NCI-H146 (cell line): ENCODE measurements around the gene SLPI.

Experiments
- DNase-seq: peaks from one replicate; lab custom pipeline; 2025; lab: John Stamatoyannopoulos, UW

SLPI gene

DNA sequence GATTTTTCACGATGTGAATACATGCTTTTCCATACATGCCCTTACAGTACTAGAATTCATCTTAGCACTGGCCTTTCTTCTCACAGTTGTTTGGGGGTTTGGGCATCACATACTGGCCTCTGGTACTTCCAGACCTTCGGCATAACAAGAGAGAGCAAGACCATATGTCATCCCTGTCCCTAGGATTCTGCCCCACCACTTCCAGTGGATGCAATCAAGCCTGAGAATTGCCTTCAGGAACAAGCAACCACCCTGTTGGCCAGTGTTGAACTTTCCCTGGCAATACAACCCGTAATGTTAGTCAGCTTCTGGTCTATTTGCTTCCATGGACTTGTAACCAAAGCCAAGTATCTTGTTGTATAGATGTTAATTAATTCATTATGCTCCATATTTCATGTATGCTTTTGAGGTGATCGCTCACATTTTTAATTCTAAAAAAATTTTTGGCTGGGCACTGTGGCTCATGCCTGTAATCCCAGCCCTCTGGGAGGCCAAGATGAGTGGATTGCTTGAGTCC lies 15.4 kb upstream of the SLPI start:
- no peak for DNase-seq

DNA sequence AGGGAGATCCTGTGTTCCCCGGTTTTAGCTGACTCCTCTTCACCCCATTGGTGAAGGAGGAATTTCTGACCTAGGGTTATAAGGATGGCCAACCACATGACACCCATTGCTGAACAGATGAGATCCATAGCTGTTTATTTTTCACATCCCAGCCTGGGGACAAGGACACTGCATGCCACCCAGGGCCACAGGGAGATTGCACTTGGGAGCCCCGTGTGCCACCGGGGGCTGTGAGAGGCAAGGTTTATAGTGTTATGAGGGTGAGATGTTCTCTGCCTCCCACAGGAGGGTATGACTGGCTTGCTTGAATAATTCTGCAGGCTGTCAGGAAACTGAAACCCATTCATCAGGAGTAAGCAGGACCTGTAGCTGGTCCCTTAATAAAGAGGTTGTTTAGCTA lies 14.7 kb upstream of the SLPI start:
- no peak for DNase-seq

DNA sequence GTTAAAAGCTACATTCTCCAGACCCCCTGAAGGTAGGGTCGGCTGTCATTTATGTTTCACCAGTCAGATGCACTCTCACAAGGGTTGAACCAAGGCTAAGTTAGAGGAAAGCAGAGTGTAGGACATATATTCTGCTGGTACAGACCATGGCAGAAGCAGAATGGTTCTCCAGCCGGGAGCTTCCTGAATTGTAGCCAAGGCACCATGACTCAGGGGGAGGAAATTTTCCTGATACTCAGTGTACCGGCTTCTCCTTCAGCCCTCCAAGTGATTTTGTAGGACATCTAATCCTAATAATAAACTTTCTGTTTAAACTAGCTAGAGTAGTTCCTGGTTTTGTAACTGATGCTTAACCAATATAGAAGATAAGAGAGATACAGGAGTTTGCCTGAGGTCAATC lies 14.2 kb upstream of the SLPI start:
- no peak for DNase-seq

DNA sequence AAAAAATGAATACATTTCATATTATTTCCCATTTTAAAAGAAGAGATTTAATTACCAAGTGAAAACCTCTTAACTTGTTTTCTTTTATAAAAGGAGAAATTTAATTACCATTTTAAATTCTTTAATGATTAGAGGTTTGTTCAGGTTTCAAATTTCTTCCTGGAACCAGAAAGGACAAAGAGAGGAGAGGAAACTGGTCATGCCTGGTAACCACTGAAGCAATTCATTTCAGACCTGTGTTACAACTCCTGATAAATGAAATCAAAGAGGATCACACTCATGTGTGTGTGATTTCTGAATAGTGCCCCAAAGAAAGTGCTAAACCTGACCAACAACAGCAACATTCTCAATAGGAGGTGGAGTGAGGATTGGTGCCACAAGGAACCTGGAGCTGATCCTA lies 12.6 kb upstream of the SLPI start:
- no peak for DNase-seq

DNA sequence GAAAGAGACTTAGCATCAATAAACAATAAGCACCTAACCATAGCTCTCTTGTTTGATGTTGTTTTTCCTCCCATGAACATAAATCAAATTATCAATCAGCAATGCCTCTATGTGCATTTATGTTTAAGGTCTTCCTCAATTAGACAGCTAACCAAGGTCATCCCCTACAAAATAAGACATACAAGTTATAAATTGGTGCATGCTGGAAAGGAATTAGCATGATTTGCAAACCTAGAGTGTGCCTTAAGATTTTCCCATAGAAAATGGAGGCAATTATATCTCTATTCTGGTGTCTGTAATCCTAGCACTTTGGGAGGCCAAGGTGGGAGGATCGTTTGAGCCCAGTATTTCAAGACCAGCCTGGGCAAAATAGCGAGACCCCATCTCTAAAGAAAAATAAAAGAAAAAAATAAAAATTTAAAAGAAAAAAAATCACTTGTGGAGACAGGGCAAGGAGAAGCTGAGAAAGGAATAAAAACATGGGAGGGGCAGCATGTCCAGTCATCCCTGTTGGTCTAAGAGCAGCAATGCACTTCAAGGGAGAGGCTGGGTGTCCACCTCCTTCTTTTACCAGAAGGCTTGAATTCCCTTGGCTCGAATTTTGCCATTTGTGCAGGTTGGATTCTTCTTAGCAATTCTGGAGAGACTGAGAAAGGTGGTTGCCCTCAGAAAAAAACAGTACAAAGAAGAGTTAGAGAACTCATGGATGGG lies 9.3 kb upstream of the SLPI start:
- DNase-seq, result no peak

DNA sequence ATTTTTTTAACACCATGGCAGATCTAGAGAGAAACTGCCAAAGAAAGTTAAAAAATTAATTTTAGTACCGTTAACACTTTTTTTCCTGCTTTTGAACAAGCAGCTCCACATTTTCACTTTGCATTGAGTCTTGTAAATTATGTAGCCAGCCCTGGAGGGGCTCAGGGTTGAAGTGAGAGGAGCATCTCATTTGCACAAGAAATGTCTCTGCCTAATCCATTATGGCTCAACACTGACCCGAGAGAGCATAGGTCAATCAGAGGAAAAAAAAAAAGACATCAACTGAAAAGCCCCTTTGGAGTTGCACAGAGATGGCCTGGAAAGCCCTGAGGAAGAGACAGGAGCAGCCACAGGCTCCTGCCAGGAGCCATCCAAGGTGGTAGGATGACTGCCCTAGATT lies 4.3 kb upstream of the SLPI start:
- DNase-seq, result no peak

DNA sequence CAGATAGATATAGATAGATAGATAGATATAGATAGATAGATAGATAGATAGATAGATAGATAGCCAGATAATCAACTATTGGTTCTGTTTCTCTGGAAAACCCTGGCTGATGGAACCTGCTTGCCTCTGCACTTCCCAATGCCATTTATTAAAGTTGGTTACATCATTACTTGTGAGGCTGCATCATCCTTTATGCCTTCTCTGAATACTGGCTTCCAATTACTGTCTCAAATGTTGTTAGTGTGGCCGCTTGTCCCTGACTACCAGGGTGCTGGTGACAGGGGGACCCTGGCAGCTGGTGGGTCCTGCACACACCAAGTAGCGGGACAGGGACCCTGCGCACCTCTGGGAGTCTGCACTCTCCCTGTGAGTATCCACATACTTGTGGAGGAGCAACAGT lies 3.9 kb upstream of the SLPI start:
- no peak for DNase-seq

DNA sequence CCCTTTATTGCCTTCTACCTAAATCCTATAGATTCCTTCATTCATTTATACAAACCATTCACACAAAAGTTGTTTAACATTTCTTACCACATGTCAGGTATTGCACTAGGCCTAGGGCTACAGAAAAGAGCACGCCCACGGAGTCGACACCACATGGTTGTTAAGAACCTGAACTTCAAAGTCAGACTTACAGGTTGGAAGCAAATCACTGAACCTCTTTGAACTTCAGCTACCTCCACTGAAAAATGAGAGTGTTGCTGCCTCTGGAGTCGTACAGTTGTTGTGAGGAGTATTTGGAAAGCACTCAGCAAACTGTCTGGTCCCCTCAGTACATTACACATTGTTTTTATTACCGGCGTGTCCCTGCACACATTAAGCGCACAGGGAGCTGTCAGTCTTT lies 3.3 kb upstream of the SLPI start:
- no peak for DNase-seq

DNA sequence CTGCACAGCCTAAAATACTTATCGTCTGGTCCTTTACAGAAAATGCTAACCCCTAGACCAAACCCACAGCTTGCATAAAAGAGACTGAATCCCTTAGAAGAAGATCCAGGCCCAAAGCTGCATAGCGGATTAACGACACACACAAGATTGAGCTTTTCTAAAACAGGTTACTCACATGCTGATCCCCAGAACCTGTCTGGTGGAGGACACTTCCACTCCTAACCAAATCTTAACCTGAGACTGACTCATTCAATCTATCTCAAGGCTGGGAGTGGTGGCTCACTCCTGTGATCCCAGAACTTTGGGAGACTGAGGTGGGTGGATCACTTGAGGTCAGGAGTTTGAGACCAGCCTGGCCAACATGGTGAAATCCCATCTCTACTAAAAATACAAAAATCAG lies 2.8 kb upstream of the SLPI start:
- no peak for DNase-seq

DNA sequence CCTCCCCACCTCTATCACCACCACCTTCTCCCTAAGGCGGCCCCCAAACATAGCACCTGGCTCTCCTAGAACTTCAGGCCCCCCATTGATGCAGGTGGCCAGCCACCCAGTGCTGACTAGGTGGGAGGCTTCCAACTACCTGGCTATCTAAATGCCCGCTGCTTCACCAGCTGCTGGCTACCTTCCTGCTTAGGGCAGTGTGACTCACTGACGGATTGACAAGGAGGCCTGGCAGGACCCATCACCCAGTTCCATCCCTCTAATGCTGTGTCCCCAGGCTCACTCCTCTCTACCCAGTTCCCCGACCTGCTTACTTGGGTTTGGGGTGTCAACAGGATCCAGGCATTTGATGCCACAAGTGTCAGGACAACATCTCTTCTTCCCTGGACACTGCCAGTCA lies 1.1 kb downstream of the SLPI start:
- no peak for DNase-seq

DNA sequence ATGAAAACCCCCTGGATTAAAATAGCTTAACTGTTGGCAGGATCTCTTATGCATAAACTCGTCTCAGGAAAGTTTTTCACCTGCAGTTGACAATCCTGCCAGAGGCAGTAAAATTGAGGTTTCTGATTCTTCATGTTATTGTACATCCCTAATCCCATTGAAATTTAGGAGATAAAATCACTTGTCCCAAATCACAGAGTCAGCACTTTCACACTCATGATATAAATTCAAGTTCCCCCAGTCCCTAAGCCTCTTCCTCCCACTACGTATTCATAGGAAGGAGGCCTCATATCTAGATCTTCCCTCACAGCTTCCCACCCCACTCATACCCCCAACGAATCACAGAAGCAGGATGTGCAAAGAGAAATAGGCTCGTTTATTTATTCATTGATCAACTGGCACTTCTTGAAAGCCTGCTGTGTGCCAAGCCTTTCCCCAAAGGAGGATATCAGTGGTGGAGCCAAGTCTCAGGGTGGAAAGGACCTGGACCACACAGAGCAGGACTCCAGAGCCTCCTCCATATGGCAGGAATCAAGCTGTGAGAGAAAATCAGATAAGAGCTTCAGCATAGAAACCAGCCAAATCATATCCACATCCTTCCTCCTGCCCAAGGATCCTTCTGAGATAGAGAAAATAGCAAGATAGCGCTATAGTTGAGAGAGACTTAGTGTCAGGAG lies 2.3 kb downstream of the SLPI start:
- no peak for DNase-seq

DNA sequence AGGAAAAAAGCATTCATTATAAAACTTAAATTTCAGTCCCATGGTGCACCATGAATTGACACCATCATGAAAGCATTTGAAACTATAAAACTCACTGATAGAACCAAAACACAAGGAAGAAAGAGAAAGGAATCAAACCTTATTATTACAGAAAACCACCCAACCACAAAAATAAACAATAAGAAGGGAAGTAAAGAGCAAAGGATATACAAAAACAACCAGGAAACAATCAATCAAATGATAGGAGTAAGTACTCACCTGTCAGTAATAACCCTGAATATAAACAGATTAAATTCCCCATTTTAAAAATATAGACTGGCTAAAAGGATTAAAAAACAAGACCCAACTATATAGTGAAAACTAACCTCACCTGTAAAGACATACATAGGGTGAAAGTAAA lies 5.8 kb downstream of the SLPI start:
- no peak for DNase-seq

DNA sequence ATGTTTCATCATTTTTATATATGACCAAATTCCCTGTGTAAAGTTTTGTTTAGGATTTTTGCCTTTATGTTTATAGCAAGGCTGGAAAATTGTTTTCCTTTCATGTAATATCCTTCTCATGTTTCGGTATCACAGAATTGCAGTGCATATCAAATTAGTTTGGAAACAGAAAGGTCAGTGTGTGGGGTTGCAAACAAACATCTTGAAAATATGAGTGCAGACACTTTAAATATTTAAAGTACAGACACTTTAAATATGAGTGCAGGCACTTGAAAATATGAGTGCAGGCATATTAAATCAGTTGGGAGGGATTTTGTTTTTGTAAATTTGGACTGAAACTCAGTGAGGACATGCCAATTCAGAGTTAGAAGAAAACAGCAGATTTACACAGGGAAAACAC lies 6.5 kb downstream of the SLPI start:
- DNase-seq, result no peak

DNA sequence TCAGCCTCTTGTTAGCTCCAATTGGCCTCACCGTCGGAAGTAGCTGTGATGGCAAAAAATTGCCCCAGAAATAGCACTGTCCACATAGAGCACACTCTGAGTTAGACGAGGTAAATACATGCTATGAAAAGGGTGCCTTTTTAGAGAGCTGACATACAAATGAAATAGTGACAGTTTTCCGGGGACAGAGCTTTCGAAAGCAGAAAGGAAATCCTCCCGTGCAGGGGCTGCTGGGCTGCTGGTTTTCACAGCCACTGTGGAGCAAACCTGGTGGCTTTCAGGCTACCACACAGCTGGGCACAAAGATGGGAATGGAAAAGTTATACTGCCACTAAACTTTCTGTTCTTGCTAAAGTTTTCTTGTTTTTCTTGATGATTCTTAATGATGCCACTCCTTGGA lies 8.3 kb downstream of the SLPI start:
- no peak for DNase-seq

DNA sequence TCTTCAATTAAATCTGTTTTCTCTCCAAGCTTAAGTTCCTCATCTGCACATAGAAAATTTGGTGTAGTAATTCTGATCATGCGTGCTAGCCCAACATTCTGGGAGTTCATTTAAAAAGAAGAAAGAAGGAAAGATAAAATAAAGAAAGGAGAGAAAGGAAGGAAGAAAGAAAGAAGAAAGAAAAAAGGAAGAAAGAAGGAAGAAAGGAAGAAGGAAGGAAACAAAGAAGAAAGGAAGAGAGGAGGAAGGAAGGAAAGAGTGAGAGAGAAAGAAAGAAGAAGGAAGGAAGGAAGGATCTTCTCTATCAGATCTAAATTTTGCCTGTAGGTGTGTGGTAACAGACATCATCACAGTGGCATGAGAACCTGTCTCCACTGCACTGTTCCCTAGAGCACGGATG lies 16.2 kb downstream of the SLPI start:
- no peak for DNase-seq

DNA sequence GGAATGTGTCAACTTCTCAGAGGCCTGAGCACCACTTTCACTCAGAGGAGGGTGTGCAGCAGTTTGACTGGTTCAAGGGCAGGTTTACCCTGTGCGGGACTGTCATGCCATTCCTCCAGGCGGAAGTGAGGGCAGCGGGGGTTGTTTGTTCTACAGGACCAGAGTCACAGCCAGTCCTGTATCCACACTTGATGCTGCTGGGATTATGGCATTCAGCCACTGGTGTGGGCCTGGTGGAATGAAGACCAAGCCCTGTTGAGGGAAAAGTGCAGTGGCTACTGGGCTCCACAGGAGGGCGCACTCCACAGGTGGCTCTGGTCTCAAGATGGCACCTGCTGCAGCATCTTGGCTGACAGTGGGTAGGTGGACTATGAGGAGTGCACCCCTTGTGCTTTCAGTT lies 18.4 kb downstream of the SLPI start:
- no peak for DNase-seq

DNA sequence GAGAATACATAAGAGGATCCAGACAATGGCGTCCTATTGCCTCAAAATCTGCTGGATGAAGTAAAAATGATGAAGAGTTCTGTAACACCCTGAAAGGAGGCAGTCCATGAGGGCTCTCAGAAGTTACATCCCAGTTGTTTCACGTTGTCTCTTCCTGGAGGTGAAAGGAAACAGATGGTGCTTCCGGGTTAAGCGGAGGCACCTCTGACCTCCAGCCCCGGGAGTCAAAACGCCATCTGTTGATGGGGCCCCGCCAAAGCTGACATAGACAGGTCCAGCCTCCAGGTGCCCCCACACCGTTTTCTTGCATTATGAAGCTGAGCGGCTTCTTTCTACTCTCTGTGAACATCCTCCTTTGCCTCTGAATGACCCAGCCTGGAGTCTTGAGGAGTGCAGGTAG lies 23.7 kb downstream of the SLPI start:
- no peak for DNase-seq

DNA sequence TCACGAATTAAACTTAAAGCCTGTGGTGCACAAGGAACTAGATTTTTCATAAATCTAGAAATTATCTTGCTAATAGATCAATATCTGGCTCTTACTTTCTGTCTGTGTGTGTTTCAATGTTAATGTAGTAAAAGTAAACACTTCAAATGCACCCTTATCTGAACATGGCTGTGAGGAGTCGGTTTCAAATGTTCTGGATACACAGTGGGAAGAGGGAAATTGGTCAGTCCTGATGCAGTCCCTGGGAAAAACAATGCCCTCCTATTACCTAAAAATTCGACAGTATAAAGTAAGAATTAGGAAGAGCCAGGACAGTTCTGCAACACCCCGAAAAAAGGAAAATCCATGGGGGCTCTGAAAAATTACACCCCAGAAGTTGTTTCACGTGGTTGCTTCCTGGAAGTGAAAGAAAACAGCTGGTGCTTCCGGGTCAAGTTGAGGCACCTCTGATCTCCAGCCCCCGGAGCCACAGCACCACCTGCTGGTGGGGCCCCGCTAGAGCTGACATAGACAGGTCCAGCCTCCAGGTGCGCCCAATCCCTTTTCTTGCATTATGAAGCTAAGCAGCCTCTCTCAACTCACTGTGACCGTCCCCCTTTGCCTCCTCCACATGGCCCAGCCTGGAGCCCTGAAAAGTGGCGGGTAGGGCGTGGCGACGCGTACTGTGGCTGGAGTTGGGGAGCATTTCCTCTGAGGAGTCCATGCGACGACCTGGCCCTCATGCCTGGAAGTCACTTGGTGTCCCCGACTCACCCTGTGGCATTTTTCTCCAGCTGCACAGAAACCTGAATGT lies 24.9 kb downstream of the SLPI start:
- DNase-seq, result peak; percentile 23

DNA sequence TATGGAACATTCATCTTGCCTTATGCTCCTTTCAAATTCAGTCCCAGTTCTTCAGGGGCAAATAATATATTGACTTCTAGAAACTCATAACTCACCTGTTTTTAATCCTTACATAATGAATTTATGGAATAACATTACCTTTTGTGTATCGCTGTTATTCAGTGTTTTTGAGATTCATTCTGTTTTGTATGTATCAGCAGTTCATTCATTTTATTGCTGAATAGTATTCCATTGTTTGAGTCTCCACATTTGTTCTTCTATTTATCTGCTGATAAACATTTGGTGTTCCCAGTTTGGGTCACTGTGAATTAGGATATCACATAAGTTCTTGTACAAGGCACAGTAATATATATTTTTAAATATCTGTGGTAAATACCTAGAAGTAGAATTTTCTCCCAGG lies 28.1 kb downstream of the SLPI start:
- DNase-seq, result no peak

DNA sequence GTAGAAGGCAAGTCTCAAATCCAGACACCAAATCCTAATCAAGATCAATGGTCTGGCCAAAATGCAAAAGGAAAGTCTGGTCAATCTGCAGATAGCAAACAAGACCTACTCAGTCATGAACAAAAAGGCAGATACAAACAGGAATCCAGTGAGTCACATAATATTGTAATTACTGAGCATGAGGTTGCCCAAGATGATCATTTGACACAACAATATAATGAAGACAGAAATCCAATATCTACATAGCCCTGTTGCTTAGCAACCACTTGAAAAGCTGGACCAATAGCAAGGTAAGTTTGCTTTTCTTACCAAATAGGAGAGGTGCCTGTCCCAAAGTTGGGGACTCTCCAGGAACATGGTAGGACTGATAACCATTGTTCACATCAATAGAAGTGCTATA lies 31.2 kb downstream of the SLPI start:
- no peak for DNase-seq

DNA sequence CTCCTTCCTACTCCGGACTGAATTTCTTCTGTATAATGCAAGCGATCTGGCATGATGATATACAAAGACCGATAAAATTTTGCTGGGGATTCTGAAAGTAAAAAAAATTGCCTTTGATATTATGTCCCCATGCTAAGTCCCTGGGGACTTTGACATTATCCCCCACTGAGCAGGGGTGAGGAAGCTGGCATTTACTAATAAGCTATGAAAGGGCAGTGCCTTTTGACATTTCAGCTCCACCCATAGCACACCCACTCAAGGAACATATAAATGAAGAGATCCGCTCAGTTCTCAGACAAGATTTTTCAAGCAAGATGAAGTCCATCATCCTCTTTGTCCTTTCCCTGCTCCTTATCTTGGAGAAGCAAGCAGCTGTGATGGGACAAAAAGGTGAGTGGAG lies 33.3 kb downstream of the SLPI start, which contains the start of gene SEMG2:
Gene SEMG2 (plus strand): TSS at position 298 of the 400 bp plus-strand sequence. CDS start 17 bp downstream, at position 315.
- DNase-seq, result no peak

DNA sequence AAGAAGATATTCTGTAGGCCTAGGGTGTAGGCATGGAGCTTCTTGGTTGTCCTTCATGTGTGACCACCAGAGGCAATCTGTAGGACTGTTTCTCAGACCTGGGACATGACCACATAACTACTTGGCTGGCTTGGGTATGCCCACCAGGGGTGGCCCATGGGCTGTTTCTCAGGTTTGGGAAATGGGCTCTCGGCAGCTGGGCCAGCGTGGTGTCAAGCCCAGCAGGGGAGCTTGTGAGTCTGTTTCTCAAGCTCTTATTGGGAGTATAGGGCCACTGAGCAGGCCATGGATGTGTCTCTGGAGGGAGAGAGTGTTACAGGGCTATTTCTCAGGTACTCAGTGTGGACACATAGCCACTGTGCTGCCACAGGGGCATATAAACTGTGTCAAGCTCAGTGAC lies 35.7 kb downstream of the SLPI start:
- DNase-seq, result no peak

DNA sequence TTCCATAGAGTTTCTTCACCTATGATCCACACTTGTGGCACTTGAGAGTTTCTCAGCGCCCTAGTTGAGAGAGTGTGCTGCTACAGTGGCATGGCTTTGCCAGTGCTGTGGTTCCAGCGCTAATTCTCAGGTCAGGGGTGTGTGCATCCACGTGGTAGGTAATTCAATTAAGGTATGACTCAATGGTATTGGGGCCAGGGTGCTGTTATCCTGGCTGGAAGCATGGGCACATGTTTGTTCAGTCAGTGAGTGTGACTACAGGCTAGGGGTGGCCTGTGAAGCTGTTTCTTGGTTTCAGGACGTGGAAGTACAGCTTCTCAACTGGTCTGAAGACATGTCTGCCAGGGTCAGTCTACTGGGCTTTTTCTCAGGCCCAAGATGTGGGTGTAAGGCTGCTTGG lies 36.2 kb downstream of the SLPI start:
- no peak for DNase-seq
